GM12878 (cell line): Measurements from ENCODE around the gene GTF3A. TPM values are rescaled to one million over a fixed set of nuclear protein-coding genes. Genes with fewer than 3 reads are reported as not detected.

ENCODE experiments used
- ATAC-seq: fragments of 200-7000 bp; cut with Tn5 transposase; 3 replicates; pipeline ENCODE4 v1.9.1; 2020; ENCODE audit warnings: mild to moderate bottlenecking, moderate library complexity
- BruUV-seq: library from RNA; stranded (reverse); fragments of 400-500 nt; replicated peaks from 2 replicates; lab custom pipeline; 2021; lab: Mats Ljungman, UMichigan
- CTCF ChIA-PET: fragments of 300-600 bp; sonication (Branson Sonifier 250); formaldehyde crosslinking; extraction: SDS; loops from one replicate; lab custom pipeline; 2021; ENCODE audit warnings: inconsistent platforms; lab: Yijun Ruan, JAX
- POLR2A ChIA-PET: fragments of 350-600 bp; formaldehyde crosslinking; extraction: SDS; loops from one replicate; lab custom pipeline; 2021; ENCODE audit warnings: inconsistent platforms; lab: Charles Lee
- RAD21 ChIA-PET: fragments of 300-600 bp; sonication (Branson Sonifier 250); formaldehyde crosslinking; loops from one replicate; lab custom pipeline; 2023; ENCODE audit warnings: antibody characterized with exemption; ENCODE audit not compliant: unreplicated experiment; lab: Charles Lee
- SMC1A ChIA-PET: fragments of 300-600 bp; sonication (Branson Sonifier 250); formaldehyde crosslinking; loops from one replicate; lab custom pipeline; 2023; ENCODE audit not compliant: unreplicated experiment, uncharacterized antibody; lab: Charles Lee
- DNase-seq: peaks from one replicate; pipeline ENCODE4 v3.0.0-alpha.2; 2011; ENCODE audit warnings: low read depth, low spot score
- FAIRE-seq: peaks from 3 replicates; lab custom pipeline; 2011; peaks lifted over from hg19 to GRCh38; lab: Jason Lieb, UNC
- H2AFZ ChIP-seq: 2 replicates; pipeline ENCODE4 v1.6.0; 2011; ENCODE audit warnings: low read depth, low read length, control low read depth; ENCODE audit not compliant: control insufficient read depth
- H3K27ac ChIP-seq: 2 replicates; pipeline ENCODE4 v1.5.1; 2011; ENCODE audit warnings: control low read depth; ENCODE audit not compliant: control insufficient read depth, insufficient read depth
- H3K27me3 ChIP-seq, 2 experiments: replicated peaks in 1 of 2; 2 replicates each; pipeline versions ENCODE4 v1.6.0 to v1.6.1; 2011; ENCODE audit warnings: low read length in 1 of 2; ENCODE audit not compliant: control insufficient read depth in 2 of 2, insufficient read depth in 2 of 2
- H3K36me3 ChIP-seq, 2 experiments: 2 replicates each; pipeline ENCODE4 v1.5.1; 2011; ENCODE audit warnings: low read length in 1 of 2; ENCODE audit not compliant: control insufficient read depth in 2 of 2, insufficient read depth in 2 of 2
- H3K4me1 ChIP-seq: 2 replicates; pipeline ENCODE4 v1.6.1; 2011; ENCODE audit warnings: mild to moderate bottlenecking, low read length, moderate library complexity, mixed read lengths; ENCODE audit not compliant: control insufficient read depth, insufficient read depth
- H3K4me2 ChIP-seq: 2 replicates; pipeline ENCODE4 v1.6.0; 2011; ENCODE audit warnings: control low read depth; ENCODE audit not compliant: control insufficient read depth, insufficient read depth
- H3K4me3 ChIP-seq: fragments of 200-600 bp; sonication (generic); 2 replicates; pipeline ENCODE4 v1.5.1; 2016
- H3K79me2 ChIP-seq: 2 replicates; pipeline ENCODE4 v1.6.0; 2011; ENCODE audit warnings: low read length; ENCODE audit not compliant: control insufficient read depth, insufficient read depth
- H3K9ac ChIP-seq: 2 replicates; pipeline ENCODE4 v1.8.0; 2011; ENCODE audit warnings: low read length, control low read depth, mixed read lengths; ENCODE audit not compliant: control insufficient read depth, insufficient read depth
- H3K9me3 ChIP-seq: replicated peaks from 3 replicates; pipeline ENCODE4 v1.5.1; 2011; ENCODE audit warnings: mild to moderate bottlenecking, low read length; ENCODE audit not compliant: control insufficient read depth, insufficient read depth
- H4K20me1 ChIP-seq: 2 replicates; pipeline ENCODE4 v1.6.0; 2011; ENCODE audit not compliant: control insufficient read depth, insufficient read depth
- ESRRA ChIP-seq: IDR thresholded peaks from 2 replicates; pipeline ENCODE4 v1.6.1; 2012; ENCODE audit warnings: mild to moderate bottlenecking, low read length, improper control_type of control experiment
- FOS ChIP-seq: IDR thresholded peaks from 3 replicates; pipeline ENCODE4 v1.6.1; 2011; ENCODE audit warnings: borderline replicate concordance; ENCODE audit not compliant: insufficient read length; ENCODE audit errors: extremely low read depth
- LARP7 ChIP-seq: fragments of 450-650 bp; IDR thresholded peaks from 2 replicates; pipeline ENCODE4 v1.6.1; 2017; ENCODE audit warnings: mild to moderate bottlenecking
- NBN ChIP-seq: fragments of 450-650 bp; IDR thresholded peaks from 2 replicates; pipeline ENCODE4 v1.6.1; 2016
- POU2F2 ChIP-seq: IDR thresholded peaks from 3 replicates; pipeline ENCODE4 v1.6.1; 2011; ENCODE audit warnings: low read depth, mild to moderate bottlenecking, low read length, borderline replicate concordance
- SMC3 ChIP-seq: IDR thresholded peaks from 2 replicates; pipeline ENCODE4 v1.6.1; 2011; ENCODE audit warnings: low read length, improper control_type of control experiment, borderline replicate concordance
- TCF7 ChIP-seq: IDR thresholded peaks from 2 replicates; pipeline ENCODE4 v1.6.1; 2014; ENCODE audit warnings: antibody characterized with exemption, borderline replicate concordance
- ZNF687 ChIP-seq: fragments of 450-650 bp; IDR thresholded peaks from 2 replicates; pipeline ENCODE4 v1.6.1; 2017; ENCODE audit warnings: mild to moderate bottlenecking, moderate library complexity
- WGBS: methylation state at CpG from one replicate; pipeline ENCODE4 v1.1.6; 2016; ENCODE audit warnings: low lambda C conversion rate; ENCODE audit not compliant: insufficient replicate concordance, insufficient coverage; ENCODE audit errors: missing lambda C conversion rate; 5-methylcytosine and 5-hydroxymethylcytosine counted together
- in situ Hi-C: fragments of 300-500 bp; cut with MboI; formaldehyde crosslinking; loops from 9 replicates; pipeline ENCODE4 v1.14.3; 2018; ENCODE audit warnings: mixed read lengths
- intact Hi-C: fragments of 100-400 bp; cut with micrococcal nuclease; formaldehyde crosslinking; loops from one replicate; pipeline ENCODE4 v1.14.2; 2022; ENCODE audit not compliant: unreplicated experiment
- polyA plus RNA-seq, 11 experiments: library from polyadenylated mRNA; depleted of rRNA in 4 of 11; unstranded in 6 of 11; stranded (reverse) in 5 of 11; fragments of >200 nt; fragmentation: Nextera tagmentation in 4 of 11; fragmentation: Illumina TruSeq in 1 of 11; extraction: Ambion mirVana in 4 of 11; extraction: Trizol in 1 of 11; gene quantifications; 1 replicate in 1 of 11; 2 replicates in 10 of 11; pipeline versions ENCODE4 v1.2.1 to v1.2.3, GENCODE V29; 2011 to 2016; ENCODE audit warnings: inconsistent platforms in 2 of 11, missing spikeins in 2 of 11, low read depth in 1 of 11
- total RNA-seq, 4 experiments: library from RNA; depleted of rRNA in 3 of 4; stranded (reverse); fragments of >200 nt in 3 of 4; fragmentation: Illumina TruSeq in 1 of 4; extraction: Trizol in 1 of 4; gene quantifications; 2 replicates each; pipeline versions ENCODE4 v1.2.1 to v1.2.3, GENCODE V29; 2013 to 2021
- TF ChIP-seq, protein P1 (sequence below): fragments of 450-650 bp; IDR thresholded peaks from 2 replicates; pipeline ENCODE4 v1.6.1; 2016; ENCODE audit warnings: mild to moderate bottlenecking, moderate library complexity, borderline replicate concordance
- TF ChIP-seq, protein P2 (sequence below): IDR thresholded peaks from 2 replicates; pipeline ENCODE4 v1.6.1; 2011; ENCODE audit warnings: borderline replicate concordance, low read depth, mild to moderate bottlenecking, moderate library complexity, low read length; ENCODE audit not compliant: insufficient read depth, poor library complexity, severe bottlenecking

The GTF3A gene
- total and polyA plus RNA-seq, 10 of the 15 experiments (the other 5 are each of a cell fraction or from before 2014, with no cell fraction given), result 74.2 to 524 (median 216) TPM

DNA sequence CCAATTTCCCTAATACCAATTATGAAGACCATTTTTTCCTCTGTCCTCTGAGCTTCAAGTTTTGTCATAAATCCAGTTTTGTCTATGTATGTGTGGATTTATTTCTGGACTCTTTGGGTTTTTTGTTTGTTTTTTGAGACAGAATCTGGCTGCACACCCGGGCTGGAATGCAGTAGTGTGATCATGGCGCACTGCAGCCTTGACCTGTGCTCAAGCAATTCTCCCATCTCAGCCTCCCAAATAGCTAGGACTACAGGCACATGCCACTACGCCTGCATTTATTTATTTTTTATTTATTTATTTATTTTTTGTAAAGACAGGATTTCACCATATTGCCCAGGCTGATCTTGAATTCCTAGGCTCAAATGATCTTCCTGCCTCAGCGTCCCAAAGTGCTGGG lies 45.3 kb upstream of the GTF3A start (continued):
- TF ChIP-seq, protein P1, sequence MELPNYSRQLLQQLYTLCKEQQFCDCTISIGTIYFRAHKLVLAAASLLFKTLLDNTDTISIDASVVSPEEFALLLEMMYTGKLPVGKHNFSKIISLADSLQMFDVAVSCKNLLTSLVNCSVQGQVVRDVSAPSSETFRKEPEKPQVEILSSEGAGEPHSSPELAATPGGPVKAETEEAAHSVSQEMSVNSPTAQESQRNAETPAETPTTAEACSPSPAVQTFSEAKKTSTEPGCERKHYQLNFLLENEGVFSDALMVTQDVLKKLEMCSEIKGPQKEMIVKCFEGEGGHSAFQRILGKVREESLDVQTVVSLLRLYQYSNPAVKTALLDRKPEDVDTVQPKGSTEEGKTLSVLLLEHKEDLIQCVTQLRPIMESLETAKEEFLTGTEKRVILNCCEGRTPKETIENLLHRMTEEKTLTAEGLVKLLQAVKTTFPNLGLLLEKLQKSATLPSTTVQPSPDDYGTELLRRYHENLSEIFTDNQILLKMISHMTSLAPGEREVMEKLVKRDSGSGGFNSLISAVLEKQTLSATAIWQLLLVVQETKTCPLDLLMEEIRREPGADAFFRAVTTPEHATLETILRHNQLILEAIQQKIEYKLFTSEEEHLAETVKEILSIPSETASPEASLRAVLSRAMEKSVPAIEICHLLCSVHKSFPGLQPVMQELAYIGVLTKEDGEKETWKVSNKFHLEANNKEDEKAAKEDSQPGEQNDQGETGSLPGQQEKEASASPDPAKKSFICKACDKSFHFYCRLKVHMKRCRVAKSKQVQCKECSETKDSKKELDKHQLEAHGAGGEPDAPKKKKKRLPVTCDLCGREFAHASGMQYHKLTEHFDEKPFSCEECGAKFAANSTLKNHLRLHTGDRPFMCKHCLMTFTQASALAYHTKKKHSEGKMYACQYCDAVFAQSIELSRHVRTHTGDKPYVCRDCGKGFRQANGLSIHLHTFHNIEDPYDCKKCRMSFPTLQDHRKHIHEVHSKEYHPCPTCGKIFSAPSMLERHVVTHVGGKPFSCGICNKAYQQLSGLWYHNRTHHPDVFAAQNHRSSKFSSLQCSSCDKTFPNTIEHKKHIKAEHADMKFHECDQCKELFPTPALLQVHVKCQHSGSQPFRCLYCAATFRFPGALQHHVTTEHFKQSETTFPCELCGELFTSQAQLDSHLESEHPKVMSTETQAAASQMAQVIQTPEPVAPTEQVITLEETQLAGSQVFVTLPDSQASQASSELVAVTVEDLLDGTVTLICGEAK, result no peak
- TF ChIP-seq, protein P2, sequence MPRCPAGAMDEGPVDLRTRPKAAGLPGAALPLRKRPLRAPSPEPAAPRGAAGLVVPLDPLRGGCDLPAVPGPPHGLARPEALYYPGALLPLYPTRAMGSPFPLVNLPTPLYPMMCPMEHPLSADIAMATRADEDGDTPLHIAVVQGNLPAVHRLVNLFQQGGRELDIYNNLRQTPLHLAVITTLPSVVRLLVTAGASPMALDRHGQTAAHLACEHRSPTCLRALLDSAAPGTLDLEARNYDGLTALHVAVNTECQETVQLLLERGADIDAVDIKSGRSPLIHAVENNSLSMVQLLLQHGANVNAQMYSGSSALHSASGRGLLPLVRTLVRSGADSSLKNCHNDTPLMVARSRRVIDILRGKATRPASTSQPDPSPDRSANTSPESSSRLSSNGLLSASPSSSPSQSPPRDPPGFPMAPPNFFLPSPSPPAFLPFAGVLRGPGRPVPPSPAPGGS, result no peak
- no peak for TF ChIP-seq LARP7

- intact Hi-C loops, result loop anchor here (10.0 kb wide), 1 partner anchor 155 kb away; no protein-coding TSS in a partner anchor
- ATAC-seq (peak; percentile 52), FAIRE-seq (no peak), DNase-seq (no peak)
- Histone ChIP-seq H3K27ac (no peak overlapping the region), H3K27me3 (peaks cover 0 to 1% of the 10 kb centered on the region in 2 experiments; a peak in 1 of 4 replicates), H3K9ac (no peak overlapping the region), H3K79me2 (no peaks in the 10 kb centered on the region), H3K4me1 (no peaks in the 10 kb centered on the region), H4K20me1 (no peaks in the 10 kb centered on the region), H3K4me2 (no peak overlapping the region), H2AFZ (no peak overlapping the region), H3K4me3 (no peak overlapping the region), H3K36me3 (no peaks in the 10 kb centered on the region), H3K9me3 (no peaks in the 10 kb centered on the region)
- ChIA-PET RAD21 (interaction anchor here (1.0 to 1.8 kb wide), 3 partner anchors 446 to 450 kb away, joined by 3 to 10 read pairs (median 6); no protein-coding TSS in a partner anchor), SMC1A (interaction anchor here (0.7 to 2.8 kb wide), 4 partner anchors 18 to 447 kb away, joined by 3 to 14 read pairs (median 3); no protein-coding TSS in a partner anchor), POLR2A (no interaction called here), CTCF (interaction anchor here (0.6 to 15.1 kb wide), 5 partner anchors 21 to 604 kb away, joined by 3 to 189 read pairs (median 4); no protein-coding TSS in a partner anchor)
- BruUV-seq, result no TSS peak
- in situ Hi-C loops, result loop anchor here (5.0 kb wide), 2 partner anchors 447 to 602 kb away; no protein-coding TSS in a partner anchor
- WGBS, result 18% methylated on average over 14 of the region's 14 CpGs
- TF ChIP-seq ESRRA (no peak), FOS (no peak), NBN (no peak), ZNF687 (no peak), POU2F2 (no peak), SMC3 (peak; percentile 46), TCF7 (no peak)
These were observed 44.5 kb upstream of the GTF3A start for GRCh38 chr13:27379694-27380641.
